ENCODE measurements around the gene VPS9D1. TPM values are rescaled to one million over a fixed set of nuclear protein-coding genes. Genes with fewer than 3 reads are reported as not detected.
A peak's percentile ranks its signal among the peaks of the same experiment; 100 is the strongest.

VPS9D1 gene
- total RNA-seq, 4 donors from 2014 or later, result 4.4 to 10.1 (median 7.3) TPM

DNA sequence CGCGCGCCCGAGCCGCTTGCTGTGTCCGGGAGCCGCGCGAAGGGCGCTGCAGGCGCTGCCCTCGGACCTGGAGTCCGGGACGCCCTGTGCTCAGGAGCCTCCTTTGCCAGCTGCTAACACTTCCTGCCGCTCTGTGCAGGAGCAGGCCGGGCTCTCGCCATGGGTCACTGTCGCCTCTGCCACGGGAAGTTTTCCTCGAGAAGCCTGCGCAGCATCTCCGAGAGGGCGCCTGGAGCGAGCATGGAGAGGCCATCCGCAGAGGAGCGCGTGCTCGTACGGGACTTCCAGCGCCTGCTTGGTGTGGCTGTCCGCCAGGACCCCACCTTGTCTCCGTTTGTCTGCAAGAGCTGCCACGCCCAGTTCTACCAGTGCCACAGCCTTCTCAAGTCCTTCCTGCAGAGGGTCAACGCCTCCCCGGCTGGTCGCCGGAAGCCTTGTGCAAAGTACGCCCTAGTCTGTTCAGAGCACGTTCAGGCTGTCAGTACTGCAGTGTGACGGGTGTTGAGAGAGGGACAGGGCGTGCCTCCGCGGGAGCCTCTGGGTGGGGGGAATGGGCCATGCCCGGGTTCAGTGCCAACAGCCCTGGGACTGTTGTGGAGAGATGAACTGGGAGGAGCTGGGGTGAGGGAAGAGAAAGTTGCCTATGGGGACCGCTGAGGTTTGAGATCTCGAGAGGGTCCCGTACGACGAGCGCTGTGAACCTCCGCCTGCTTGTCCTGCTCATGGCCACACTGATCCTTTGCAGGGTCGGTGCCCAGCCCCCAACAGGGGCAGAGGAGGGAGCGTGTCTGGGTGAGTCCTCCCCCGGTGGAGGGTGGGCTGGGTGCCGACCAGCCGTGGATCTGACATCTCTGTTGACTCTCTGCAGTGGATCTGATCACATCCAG lies 1.9 kb upstream of the VPS9D1 start:
- peaks cover 0 to 50% of the 10 kb centered on the region in 2 donors for H3K36me3 ChIP-seq
- 40% methylated on average over 1 of the region's 56 CpGs; no CpG with 5 or more reads in 1 of the 2 donors for WGBS, 2 donors (ENCODE audit: low coverage in 1 of 2)
- ATAC-seq, result peak; percentile 16
- TF ChIP-seq POLR2AphosphoS5 (IDR thresholded peaks at IDR 0.05), result no peak
- no peak for TF ChIP-seq EP300 (IDR thresholded peaks at IDR 0.05)
- TF ChIP-seq, protein P1, sequence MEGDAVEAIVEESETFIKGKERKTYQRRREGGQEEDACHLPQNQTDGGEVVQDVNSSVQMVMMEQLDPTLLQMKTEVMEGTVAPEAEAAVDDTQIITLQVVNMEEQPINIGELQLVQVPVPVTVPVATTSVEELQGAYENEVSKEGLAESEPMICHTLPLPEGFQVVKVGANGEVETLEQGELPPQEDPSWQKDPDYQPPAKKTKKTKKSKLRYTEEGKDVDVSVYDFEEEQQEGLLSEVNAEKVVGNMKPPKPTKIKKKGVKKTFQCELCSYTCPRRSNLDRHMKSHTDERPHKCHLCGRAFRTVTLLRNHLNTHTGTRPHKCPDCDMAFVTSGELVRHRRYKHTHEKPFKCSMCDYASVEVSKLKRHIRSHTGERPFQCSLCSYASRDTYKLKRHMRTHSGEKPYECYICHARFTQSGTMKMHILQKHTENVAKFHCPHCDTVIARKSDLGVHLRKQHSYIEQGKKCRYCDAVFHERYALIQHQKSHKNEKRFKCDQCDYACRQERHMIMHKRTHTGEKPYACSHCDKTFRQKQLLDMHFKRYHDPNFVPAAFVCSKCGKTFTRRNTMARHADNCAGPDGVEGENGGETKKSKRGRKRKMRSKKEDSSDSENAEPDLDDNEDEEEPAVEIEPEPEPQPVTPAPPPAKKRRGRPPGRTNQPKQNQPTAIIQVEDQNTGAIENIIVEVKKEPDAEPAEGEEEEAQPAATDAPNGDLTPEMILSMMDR (IDR thresholded peaks at IDR 0.05), result no peak
- TF ChIP-seq POLR2A (IDR thresholded peaks at IDR 0.05), result no peak
- peak overlapping the region; percentile 90 to 94 (median 93) for H3K27ac ChIP-seq
- no peaks in the 10 kb centered on the region for H3K27me3 ChIP-seq
- peak overlapping the region; percentile 84 to 86 for H3K4me3 ChIP-seq
- H3K9me3 ChIP-seq, result no peaks in the 10 kb centered on the region
- peaks cover 0 to 51% (median 27%) of the 10 kb centered on the region in 3 donors for H3K4me1 ChIP-seq

GRCh38 chr16:89721546-89722391 lies 1.1 kb upstream of the VPS9D1 start:
- Histone ChIP-seq H3K27ac (peak overlapping the region; percentile 90 to 94 (median 93)), H3K4me1 (peaks cover 0 to 51% (median 27%) of the 10 kb centered on the region in 3 donors), H3K9me3 (no peaks in the 10 kb centered on the region), H3K27me3 (no peaks in the 10 kb centered on the region), H3K4me3 (peak overlapping the region; percentile 84 to 86), H3K36me3 (peaks cover 0 to 41% of the 10 kb centered on the region in 2 donors)
- peak; percentile 40 for ATAC-seq
- TF ChIP-seq EP300 (IDR thresholded peaks at IDR 0.05) (no peak), POLR2A (IDR thresholded peaks at IDR 0.05) (peak in 1 of 2 donors; percentile 28), POLR2AphosphoS5 (IDR thresholded peaks at IDR 0.05) (peak; percentile 55)
- TF ChIP-seq, protein P1 (IDR thresholded peaks at IDR 0.05), result peak in 1 of 4 experiments; percentile 2
- WGBS, 2 donors (ENCODE audit: low coverage in 1 of 2), result no CpG with 5 or more reads among the region's 112 CpGs

DNA sequence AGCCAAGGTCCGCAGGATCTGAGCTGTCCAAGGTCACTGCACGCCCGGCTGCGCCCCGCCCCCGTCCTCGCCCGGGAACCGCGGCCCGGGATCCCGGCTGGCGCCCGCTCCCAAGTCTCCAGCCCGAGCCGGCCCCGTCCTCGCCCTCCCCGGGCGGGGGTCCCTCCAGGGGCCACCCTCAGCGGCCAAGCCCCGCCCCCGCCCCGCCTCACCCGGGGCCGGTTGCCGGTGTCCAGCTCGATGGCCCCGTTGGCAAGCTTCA lies 216 bp downstream of the VPS9D1 start:
- Histone ChIP-seq H3K36me3 (peaks cover 0 to 37% of the 10 kb centered on the region in 2 donors), H3K4me3 (peak overlapping the region; percentile 84 to 86), H3K4me1 (peaks cover 0 to 51% (median 27%) of the 10 kb centered on the region in 3 donors), H3K9me3 (no peaks in the 10 kb centered on the region), H3K27me3 (no peaks in the 10 kb centered on the region), H3K27ac (peak overlapping the region; percentile 90 to 94 (median 93))
- no CpG with 5 or more reads among the region's 29 CpGs for WGBS, 2 donors (ENCODE audit: low coverage in 1 of 2)
- no peak for TF ChIP-seq POLR2AphosphoS5 (IDR thresholded peaks at IDR 0.05)
- no peak for TF ChIP-seq POLR2A (IDR thresholded peaks at IDR 0.05)
- no peak for TF ChIP-seq EP300 (IDR thresholded peaks at IDR 0.05)
- TF ChIP-seq, protein P1 (IDR thresholded peaks at IDR 0.05), result no peak
- ATAC-seq, result peak; percentile 24

- no peak overlapping the region for H3K27ac ChIP-seq
- H3K4me3 ChIP-seq, result no peak overlapping the region
- H3K9me3 ChIP-seq, result no peaks in the 10 kb centered on the region
- H3K27me3 ChIP-seq, result no peaks in the 10 kb centered on the region
- H3K36me3 ChIP-seq, result peaks cover 0 to 12% of the 10 kb centered on the region in 2 donors
- no peak for TF ChIP-seq EP300 (IDR thresholded peaks at IDR 0.05)
- TF ChIP-seq POLR2A (IDR thresholded peaks at IDR 0.05), result no peak
- TF ChIP-seq, protein P1 (IDR thresholded peaks at IDR 0.05), result no peak
- no peak for TF ChIP-seq POLR2AphosphoS5 (IDR thresholded peaks at IDR 0.05)
- H3K4me1 ChIP-seq, result peaks cover 0 to 33% (median 15%) of the 10 kb centered on the region in 3 donors
- 73 to 83% methylated on average over 3 to 17 of the region's 24 CpGs for WGBS, 2 donors (ENCODE audit: low coverage in 1 of 2)
- no peak for ATAC-seq
Measured at GRCh38 chr16:89717688-89718505, 2.8 kb downstream of the VPS9D1 start.

Measured in gastroesophageal sphincter (tissue), 4 donors.